HG03520 (cell line): ENCODE results near the gene FAM229B.
A peak's percentile ranks its signal among the peaks of the same experiment; 100 is the strongest.

Experiments
- ATAC-seq: cut with Tn5 transposase; IDR thresholded peaks from one replicate; pipeline ENCODE4 v1.9.1; 2021; ENCODE audit warnings: mild to moderate bottlenecking, moderate library complexity; ENCODE audit not compliant: unreplicated experiment

FAM229B gene

DNA sequence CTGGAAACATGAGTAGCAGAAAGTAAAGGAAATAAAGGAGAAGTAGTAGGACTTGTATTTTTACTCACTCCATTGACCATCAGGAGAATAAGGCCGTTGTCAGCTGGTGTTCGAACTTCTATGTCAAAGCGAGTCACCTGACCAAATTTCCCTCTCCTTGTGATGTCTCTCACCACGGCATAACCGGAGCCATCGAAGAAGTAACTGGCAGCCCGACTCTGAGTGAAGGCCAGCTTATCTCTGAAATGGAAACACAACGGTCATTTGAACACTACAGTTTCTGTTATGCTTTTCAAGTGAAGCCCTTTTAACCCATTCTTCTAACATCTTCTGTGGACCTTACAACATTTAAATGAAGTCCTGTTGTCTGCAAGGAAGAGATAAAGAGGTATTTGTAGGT lies 51.7 kb downstream of the FAM229B start:
- ATAC-seq, result no peak

DNA sequence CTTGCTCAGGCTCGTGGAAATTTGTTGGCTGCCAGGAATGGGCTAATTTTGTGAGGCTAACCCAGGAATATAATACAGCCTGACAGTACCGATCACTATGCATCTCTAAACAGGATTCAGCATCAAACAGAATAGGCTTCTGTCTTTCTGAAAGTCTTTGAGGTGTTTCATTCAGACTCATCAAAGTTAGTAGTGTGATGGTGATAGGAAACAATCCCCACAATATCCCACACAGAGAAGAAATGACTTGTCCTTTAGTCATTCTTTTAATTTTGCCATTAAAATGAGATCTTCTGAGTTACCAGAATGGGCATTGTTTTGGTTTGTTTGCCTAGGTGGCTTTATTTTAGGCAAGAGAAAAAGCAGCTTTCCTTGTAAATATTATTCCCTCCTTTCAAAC lies 54.3 kb downstream of the FAM229B start:
- no peak for ATAC-seq

DNA sequence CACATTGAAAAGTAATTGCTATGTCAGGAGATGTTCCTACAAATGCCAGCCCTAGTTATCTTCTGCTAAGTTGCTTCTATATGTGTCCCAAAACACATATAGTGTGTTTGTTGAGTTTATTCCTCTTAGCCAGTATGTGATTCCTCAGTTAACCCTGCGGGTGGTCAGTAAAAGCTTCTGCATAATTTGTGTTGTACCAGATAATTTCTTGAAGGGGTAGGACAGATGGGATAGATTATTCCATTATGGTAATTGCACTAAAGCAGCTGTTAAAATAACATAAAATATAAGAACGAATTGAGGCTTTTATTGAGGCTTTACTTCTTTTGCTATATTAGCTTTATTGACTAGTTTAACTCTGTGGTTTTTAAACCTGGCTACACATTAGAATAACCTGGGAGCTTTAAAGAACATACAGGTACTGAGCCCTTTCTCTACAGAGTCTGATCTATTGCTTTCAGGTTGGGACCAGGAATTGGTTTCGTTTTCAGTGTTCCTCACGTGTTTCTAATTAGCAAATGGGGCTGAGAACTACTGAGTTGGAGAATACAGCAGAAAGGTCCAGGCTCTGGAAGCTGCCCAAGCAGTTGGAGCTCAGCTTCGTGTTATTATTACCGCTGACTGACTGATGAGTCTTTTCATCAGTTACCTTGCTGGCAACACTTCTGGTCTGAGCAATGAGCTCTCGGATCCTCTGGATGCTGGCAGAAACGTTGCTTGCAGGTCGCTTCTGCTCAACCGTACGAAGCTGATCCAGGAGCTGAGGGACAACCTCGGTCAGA lies 56.9 kb downstream of the FAM229B start:
- ATAC-seq, result peak; percentile 50

DNA sequence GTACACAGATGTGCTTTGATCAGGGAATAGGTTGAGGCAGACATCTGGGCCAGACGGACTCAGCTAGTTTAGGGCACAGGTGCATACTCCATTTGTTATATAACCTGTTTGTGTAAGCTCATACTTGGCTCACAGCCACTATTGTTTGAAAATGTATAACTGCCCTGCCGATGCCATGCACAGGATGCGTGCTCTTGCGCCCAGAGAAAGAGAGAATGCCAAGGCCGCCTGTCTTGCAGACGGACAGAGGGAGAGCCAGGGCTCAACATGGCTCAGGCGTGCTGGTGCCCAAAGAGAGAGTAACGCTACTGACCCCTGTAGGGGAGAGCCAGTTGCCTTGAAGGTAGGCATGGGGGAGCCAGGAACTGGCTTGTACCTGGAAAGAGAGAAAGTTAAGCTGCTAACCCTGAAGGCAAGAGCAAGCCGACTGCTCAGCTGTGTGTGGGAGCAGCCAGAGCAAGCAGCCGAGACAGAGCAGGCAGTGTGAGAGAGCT lies 57.7 kb downstream of the FAM229B start:
- no peak for ATAC-seq

DNA sequence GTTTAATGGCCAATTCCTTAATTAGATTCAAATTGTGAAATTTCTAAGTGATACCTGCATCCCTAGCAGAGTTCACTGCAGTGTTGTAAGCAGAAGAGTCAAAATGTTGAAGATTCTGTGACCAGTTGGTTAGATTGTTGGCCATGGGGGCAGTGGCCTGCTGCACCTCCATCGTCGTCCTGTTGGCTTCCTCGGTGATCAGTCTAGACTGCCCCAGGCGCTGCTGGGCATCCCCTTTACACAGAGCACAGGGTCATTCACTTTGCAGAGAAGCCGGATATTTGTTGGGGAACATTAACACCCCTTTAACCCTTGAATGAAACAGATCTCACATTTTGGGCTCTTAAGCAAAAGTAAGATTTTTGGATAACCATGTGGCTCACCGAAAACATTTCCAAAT lies 60.7 kb downstream of the FAM229B start:
- no peak for ATAC-seq

DNA sequence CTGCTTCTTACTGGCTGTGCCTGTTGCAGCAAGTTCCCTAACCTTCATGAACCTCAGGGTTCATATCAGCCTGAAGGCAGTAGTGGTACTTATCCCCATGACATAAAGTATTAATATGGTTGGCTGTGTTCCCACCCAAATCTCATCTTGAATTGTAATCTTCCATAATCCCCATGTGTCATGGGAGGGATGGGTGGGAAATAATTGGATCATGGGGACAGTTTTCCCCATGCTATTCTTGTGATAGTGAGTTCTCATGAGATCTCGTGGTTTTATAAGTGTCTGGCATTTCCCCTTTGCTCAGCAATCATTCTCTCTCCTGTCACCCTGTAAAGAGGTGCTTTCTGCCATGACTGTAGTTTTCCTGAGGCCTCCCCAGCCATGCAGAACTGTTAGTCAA lies 61.8 kb downstream of the FAM229B start:
- ATAC-seq, result no peak

DNA sequence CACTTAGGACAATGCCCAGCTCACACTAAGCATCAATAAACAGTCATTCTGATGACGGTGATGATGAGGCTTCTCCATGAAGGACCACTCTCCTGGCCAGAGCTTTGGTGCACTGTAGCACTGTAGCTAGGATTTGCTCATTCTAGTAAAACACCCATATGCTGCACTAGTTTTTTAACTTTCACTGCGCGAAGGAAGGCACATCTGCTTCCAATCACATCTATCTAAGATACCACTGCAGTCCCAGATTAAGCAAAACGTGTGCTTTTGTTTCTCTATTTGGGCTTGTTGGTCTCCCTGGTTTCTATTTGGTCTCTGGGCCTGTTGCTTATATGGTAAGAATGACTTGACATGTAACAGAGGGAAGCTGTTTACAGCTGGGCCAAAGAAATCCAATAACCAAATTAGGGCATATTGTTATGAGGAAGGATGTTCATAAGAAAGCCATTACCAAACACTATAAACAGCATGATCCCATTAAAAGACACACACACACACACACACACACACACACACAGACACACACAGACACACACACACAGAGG lies 62.4 kb downstream of the FAM229B start:
- no peak for ATAC-seq

DNA sequence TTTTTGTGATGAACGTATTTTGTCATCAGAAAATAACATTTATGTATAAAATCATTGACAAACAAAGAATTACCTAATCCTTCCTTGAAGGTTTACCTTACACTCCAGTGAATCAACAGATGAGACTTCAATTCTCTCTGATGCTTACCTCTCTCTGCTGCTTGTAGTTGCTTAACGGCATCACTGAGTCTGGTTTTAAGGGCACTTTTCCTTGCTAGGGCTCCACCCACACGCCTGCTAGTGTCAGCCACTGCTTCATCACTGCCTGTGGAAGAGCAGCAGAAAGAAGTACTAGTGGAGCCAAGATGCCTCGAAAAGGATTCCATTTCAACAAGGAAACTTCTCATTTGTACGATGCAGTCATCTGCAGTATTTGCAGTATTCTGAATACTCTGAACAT lies 63.0 kb downstream of the FAM229B start:
- no peak for ATAC-seq
